Mesendoderm (in vitro differentiated cells): ENCODE results near the gene EIF1AD.
A peak's percentile ranks its signal among the peaks of the same experiment; 100 is the strongest.

Source experiments
- DNase-seq: peaks from one replicate; pipeline ENCODE4 v3.0.0; 2013
- H2AK5ac ChIP-seq: 2 replicates; pipeline ENCODE4 v1.6.1; 2013; ENCODE audit warnings: low read length, inconsistent platforms
- H2BK120ac ChIP-seq: 2 replicates; pipeline ENCODE4 v1.6.1; 2013; ENCODE audit warnings: low read depth, mild to moderate bottlenecking, low read length, moderate library complexity, mixed read lengths
- H2BK15ac ChIP-seq: replicated peaks from 2 replicates; pipeline ENCODE4 v1.6.1; 2013; ENCODE audit warnings: low read depth, mild to moderate bottlenecking, moderate library complexity
- H2BK5ac ChIP-seq: 2 replicates; pipeline ENCODE4 v1.6.1; 2013; ENCODE audit warnings: low read length, inconsistent platforms
- H3K18ac ChIP-seq: 2 replicates; pipeline ENCODE4 v1.6.1; 2013; ENCODE audit warnings: mild to moderate bottlenecking, low read length, mixed read lengths
- H3K23ac ChIP-seq: one replicate; pipeline ENCODE4 v1.6.1; 2013; ENCODE audit warnings: low read length
- H3K27ac ChIP-seq: 2 replicates; pipeline ENCODE4 v1.5.1; 2013; ENCODE audit warnings: low read depth, mild to moderate bottlenecking, inconsistent platforms, low read length, moderate library complexity
- H3K27me3 ChIP-seq: 2 replicates; pipeline ENCODE4 v1.6.1; 2013; ENCODE audit warnings: low read length, control low read depth, mild to moderate bottlenecking, inconsistent platforms; ENCODE audit not compliant: insufficient read depth, poor library complexity
- H3K36me3 ChIP-seq: 2 replicates; pipeline ENCODE4 v1.6.1; 2013; ENCODE audit warnings: low read length, inconsistent platforms; ENCODE audit not compliant: control insufficient read depth, insufficient read depth
- H3K4ac ChIP-seq: one replicate; pipeline ENCODE4 v1.6.1; 2013; ENCODE audit warnings: low read depth, mild to moderate bottlenecking, low read length, moderate library complexity
- H3K4me1 ChIP-seq: 2 replicates; pipeline ENCODE4 v1.6.1; 2013; ENCODE audit warnings: low read depth, low read length, inconsistent platforms; ENCODE audit not compliant: control insufficient read depth
- H3K4me2 ChIP-seq: 2 replicates; pipeline ENCODE4 v1.6.1; 2013; ENCODE audit warnings: low read length
- H3K4me3 ChIP-seq: 2 replicates; pipeline ENCODE4 v1.5.1; 2013; ENCODE audit warnings: mild to moderate bottlenecking, low read length
- H3K56ac ChIP-seq: one replicate; pipeline ENCODE4 v1.6.1; 2013; ENCODE audit warnings: low read length
- H3K79me1 ChIP-seq: 2 replicates; pipeline ENCODE4 v1.6.1; 2013; ENCODE audit warnings: low read length, inconsistent platforms
- H3K79me2 ChIP-seq: 2 replicates; pipeline ENCODE4 v1.6.1; 2013; ENCODE audit warnings: mild to moderate bottlenecking, low read length; ENCODE audit not compliant: control insufficient read depth, insufficient read depth
- H3K9ac ChIP-seq: 2 replicates; pipeline ENCODE4 v1.6.1; 2013; ENCODE audit warnings: low read length, inconsistent platforms
- H4K5ac ChIP-seq: one replicate; pipeline ENCODE4 v1.6.1; 2013; ENCODE audit warnings: low read length
- H4K8ac ChIP-seq: one replicate; pipeline ENCODE4 v1.6.1; 2013; ENCODE audit warnings: low read depth, mild to moderate bottlenecking, control low read depth, low read length, moderate library complexity
- WGBS: extraction: QIAGEN DNeasy Blood & Tissue Kit; methylation state at CpG from one replicate; pipeline ENCODE4 v1.1.7; 2013; ENCODE audit warnings: low lambda C conversion rate, missing lambda C conversion rate; ENCODE audit not compliant: insufficient coverage; ENCODE audit errors: extremely low coverage; 5-methylcytosine and 5-hydroxymethylcytosine counted together

EIF1AD gene

DNA sequence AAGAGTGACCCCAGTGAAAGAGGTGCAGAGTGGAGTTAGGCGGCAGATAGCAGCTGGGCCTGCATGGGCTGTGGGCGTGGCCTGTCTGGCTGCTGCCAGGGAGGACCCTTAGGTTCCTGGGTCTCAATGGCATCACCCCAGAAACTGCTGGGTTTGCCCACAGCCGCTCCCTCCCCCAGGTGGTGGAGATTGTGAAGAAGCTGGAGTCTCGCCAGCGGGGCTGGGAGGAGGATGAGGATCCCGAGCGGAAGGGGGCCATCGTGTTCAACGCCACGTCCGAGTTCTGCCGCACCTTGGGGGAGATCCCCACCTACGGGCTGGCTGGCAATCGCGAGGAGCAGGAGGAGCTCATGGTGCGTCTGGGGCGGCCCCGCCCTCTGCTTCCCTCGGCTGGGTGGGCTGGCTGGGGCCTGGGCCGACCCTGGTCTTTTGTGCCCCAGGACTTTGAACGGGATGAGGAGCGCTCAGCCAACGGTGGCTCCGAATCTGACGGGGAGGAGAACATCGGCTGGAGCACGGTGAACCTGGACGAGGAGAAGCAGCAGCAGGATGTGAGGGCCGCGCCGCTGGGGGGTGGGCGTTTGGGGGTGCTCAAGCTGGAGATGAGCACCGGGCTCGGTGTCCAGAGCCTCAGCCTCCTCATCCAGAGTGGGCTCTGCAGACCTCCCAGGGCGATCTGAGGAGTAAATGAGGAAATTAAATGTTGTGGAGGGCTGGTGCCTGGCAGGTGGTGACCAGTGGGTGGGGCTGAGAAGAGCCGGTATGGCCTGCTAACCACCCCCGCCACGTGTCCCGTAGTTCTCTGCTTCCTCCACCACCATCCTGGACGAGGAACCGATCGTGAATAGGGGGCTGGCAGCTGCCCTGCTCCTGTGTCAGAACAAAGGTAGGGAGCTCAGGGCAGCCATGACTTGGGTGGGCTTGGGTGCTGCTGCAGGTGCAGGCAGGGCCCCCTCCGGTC lies 25.5 kb downstream of the EIF1AD start:
- H4K8ac ChIP-seq = no peak overlapping the region
- H3K27ac ChIP-seq = no peak overlapping the region
- H4K5ac ChIP-seq = no peak overlapping the region
- no peaks in the 10 kb centered on the region for H3K79me2 ChIP-seq
- H3K79me1 ChIP-seq = no peaks in the 10 kb centered on the region
- no peaks in the 10 kb centered on the region for H3K4me1 ChIP-seq
- peaks cover 4% of the 10 kb centered on the region for H3K36me3 ChIP-seq
- H2BK5ac ChIP-seq = no peak overlapping the region
- no peak overlapping the region for H3K56ac ChIP-seq
- no CpG with 5 or more reads among the region's 43 CpGs for WGBS
- no peak overlapping the region for H2AK5ac ChIP-seq
- no peak overlapping the region for H3K4me2 ChIP-seq
- no peak overlapping the region for H2BK120ac ChIP-seq
- no peak overlapping the region for H3K23ac ChIP-seq
- H3K4me3 ChIP-seq = no peak overlapping the region
- H3K9ac ChIP-seq = no peak overlapping the region
- H2BK15ac ChIP-seq = no peak overlapping the region
- H3K18ac ChIP-seq = no peak overlapping the region
- H3K27me3 ChIP-seq = no peaks in the 10 kb centered on the region
- no peak for DNase-seq
- no peak overlapping the region for H3K4ac ChIP-seq

DNA sequence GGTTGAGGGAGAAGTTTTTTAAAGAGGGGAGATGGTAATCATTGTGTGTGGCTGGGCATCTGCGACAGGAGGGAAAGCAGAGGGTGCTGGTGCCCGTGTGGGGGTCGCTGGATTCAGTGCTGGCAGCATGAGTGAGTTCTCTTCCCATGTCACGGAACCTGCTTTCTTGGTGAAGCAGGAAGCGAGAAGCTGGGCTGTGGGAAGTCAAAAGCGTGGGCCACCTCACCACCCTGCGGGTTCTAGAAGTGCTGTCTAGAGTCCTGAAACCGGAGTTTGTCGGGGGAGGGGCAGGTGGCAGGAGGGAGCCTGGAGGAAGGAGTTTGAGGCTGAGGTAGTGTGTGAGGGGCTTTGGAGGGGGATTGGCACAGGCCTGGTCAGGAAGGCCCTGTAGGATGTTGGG lies 26.2 kb downstream of the EIF1AD start:
- Histone ChIP-seq H3K79me1 (no peaks in the 10 kb centered on the region), H4K5ac (no peak overlapping the region), H3K23ac (no peak overlapping the region), H4K8ac (no peak overlapping the region), H3K27ac (no peak overlapping the region), H3K36me3 (peaks cover 4% of the 10 kb centered on the region), H3K4me1 (no peaks in the 10 kb centered on the region), H2AK5ac (no peak overlapping the region), H3K4me3 (no peak overlapping the region), H2BK15ac (no peak overlapping the region), H3K4me2 (no peak overlapping the region), H3K79me2 (no peaks in the 10 kb centered on the region), H3K4ac (no peak overlapping the region), H3K9ac (no peak overlapping the region), H3K18ac (no peak overlapping the region), H2BK5ac (no peak overlapping the region), H3K56ac (no peak overlapping the region), H2BK120ac (no peak overlapping the region), H3K27me3 (no peaks in the 10 kb centered on the region)
- no CpG with 5 or more reads among the region's 9 CpGs for WGBS
- DNase-seq = no peak

DNA sequence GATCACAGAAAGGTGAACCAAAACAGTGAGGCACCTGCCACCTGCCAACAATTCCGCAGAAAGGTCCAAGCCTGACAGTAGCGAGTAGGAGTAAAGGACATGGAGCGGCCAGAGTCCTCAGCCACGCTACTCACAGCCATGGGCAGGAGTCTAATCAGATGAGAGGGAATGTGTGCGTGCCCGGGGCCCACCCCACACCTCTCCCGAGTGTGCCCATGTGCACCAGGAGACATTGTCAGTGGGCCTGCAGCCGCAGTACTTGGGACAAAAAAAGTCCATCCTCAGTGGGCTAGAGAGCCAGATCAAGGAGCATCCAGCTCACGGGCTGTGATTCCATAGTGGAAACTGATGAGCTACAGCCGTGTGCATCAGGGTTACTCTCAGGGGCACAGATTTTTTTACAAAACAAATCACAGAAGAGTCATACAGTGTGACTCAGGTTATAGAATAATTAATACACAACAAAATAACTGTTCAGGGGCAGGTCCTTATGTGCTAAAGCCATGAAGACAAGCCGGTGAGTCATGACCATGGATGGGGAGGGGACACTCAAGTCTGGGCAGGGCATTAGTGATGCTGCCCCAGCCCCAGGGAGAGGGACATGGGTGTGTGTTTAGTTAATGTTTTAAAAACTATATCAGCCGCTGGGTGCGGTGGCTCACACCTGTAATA lies 28.4 kb downstream of the EIF1AD start:
- no peak overlapping the region for H3K18ac ChIP-seq
- no peak overlapping the region for H4K8ac ChIP-seq
- no peaks in the 10 kb centered on the region for H3K79me2 ChIP-seq
- no peak overlapping the region for H3K27ac ChIP-seq
- H3K56ac ChIP-seq = no peak overlapping the region
- H3K36me3 ChIP-seq = peaks cover 8% of the 10 kb centered on the region
- no peak overlapping the region for H2BK120ac ChIP-seq
- WGBS = no CpG with 5 or more reads among the region's 13 CpGs
- no peak overlapping the region for H3K23ac ChIP-seq
- peaks cover 2% of the 10 kb centered on the region for H3K79me1 ChIP-seq
- H4K5ac ChIP-seq = no peak overlapping the region
- H3K4ac ChIP-seq = no peak overlapping the region
- no peaks in the 10 kb centered on the region for H3K27me3 ChIP-seq
- no peak overlapping the region for H3K4me2 ChIP-seq
- H3K9ac ChIP-seq = no peak overlapping the region
- H3K4me1 ChIP-seq = no peaks in the 10 kb centered on the region
- no peak for DNase-seq
- H2BK15ac ChIP-seq = no peak overlapping the region
- H2AK5ac ChIP-seq = no peak overlapping the region
- no peak overlapping the region for H3K4me3 ChIP-seq
- H2BK5ac ChIP-seq = no peak overlapping the region

DNA sequence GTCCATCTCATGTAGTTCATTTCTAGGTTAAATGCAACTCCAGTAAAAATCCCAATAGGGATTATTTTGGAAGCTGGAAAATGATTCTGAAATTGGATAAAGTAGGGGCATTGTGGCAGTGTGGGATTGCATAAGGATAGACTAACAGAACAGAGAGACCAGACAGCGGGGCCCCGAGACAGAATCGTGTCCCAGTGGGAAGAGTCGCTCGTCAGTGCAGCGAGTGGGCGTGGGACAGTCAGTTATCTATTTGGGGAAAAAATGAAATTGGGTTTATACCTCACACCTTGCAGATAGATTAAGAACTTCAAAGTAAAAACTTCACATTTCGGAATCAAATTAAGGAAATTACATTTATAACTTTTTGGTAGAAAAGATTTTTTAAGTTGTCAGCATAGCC lies 29.8 kb downstream of the EIF1AD start:
- no peak overlapping the region for H4K5ac ChIP-seq
- no peak overlapping the region for H4K8ac ChIP-seq
- no peak overlapping the region for H2BK15ac ChIP-seq
- WGBS = no CpG with 5 or more reads among the region's 8 CpGs
- no peak overlapping the region for H3K9ac ChIP-seq
- H3K79me2 ChIP-seq = no peaks in the 10 kb centered on the region
- no peak overlapping the region for H3K4me2 ChIP-seq
- no peak overlapping the region for H3K23ac ChIP-seq
- peaks cover 8% of the 10 kb centered on the region for H3K36me3 ChIP-seq
- no peak overlapping the region for H3K27ac ChIP-seq
- no peaks in the 10 kb centered on the region for H3K27me3 ChIP-seq
- no peak overlapping the region for H3K18ac ChIP-seq
- H3K4me1 ChIP-seq = no peaks in the 10 kb centered on the region
- no peak overlapping the region for H3K56ac ChIP-seq
- no peak overlapping the region for H2BK5ac ChIP-seq
- no peak overlapping the region for H3K4ac ChIP-seq
- H2AK5ac ChIP-seq = no peak overlapping the region
- H2BK120ac ChIP-seq = no peak overlapping the region
- peaks cover 2% of the 10 kb centered on the region for H3K79me1 ChIP-seq
- DNase-seq = no peak
- no peak overlapping the region for H3K4me3 ChIP-seq

DNA sequence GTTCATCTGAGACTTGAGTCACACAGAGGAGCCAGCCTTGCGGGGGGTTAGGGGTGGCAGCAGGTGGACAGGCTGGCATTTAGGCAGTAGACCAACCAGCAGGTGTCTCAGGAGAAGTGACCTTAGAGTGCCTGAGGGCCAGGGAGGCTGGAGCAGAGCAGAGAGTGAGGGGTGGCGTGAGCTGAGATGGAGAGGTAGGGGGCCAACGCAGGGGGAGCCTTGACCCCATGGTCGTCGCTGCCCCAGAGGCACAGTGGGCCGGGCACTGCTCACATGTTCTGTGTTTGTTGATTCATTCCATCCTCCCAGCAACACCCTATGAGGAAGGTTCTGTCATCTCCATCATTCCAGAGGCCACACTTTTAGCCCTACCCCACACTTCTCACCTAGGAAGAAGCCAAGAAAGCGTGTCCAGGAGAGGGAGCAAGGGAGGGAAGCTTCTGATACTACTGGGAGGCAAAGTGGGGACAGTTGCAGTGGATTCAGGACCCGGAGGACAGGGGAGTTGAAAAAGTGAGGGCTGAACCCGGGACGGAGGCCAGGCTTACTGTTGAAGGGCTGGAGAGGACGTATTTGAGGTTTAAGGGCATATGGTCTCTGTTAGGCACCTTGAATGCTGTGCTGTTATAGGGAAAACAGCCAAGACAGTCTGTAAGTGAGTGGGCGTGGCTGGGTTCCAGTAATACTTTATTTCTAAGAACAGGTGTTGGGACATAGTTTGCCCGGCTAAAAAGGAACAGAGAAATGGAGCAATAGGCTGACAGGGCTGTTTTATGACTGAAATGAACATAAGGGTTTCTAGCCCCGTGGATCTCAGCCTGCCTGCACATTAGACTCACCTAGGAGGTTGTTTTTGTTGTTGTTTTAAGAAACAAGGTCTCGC lies 33.1 kb downstream of the EIF1AD start:
- Histone ChIP-seq H3K56ac (no peak overlapping the region), H3K18ac (no peak overlapping the region), H4K8ac (no peak overlapping the region), H4K5ac (no peak overlapping the region), H3K36me3 (peaks cover 14% of the 10 kb centered on the region), H3K4me3 (no peak overlapping the region), H3K4me1 (no peaks in the 10 kb centered on the region), H2AK5ac (no peak overlapping the region), H3K79me2 (peaks cover 5% of the 10 kb centered on the region), H3K79me1 (peaks cover 8% of the 10 kb centered on the region), H3K27me3 (no peaks in the 10 kb centered on the region), H2BK120ac (no peak overlapping the region), H3K4ac (no peak overlapping the region), H2BK5ac (no peak overlapping the region), H3K27ac (no peak overlapping the region), H3K9ac (no peak overlapping the region), H2BK15ac (no peak overlapping the region), H3K4me2 (no peak overlapping the region), H3K23ac (no peak overlapping the region)
- no CpG with 5 or more reads among the region's 15 CpGs for WGBS
- peak; percentile 22 for DNase-seq
